IPS-15b (cell line): ENCODE results near the gene RAPGEF1.
"Not testable (repeated sequence)": the region's sequence is repeated elsewhere in the genome, so short reads cannot be mapped to it uniquely, and the experiment has no call there.

Experiments
- H3K27me3 ChIP-seq: one replicate; pipeline ENCODE4 v1.6.1; 2013; ENCODE audit warnings: low read length; ENCODE audit not compliant: control insufficient read depth, insufficient read depth
- H3K36me3 ChIP-seq: one replicate; pipeline ENCODE4 v1.6.1; 2013; ENCODE audit warnings: low read length; ENCODE audit not compliant: control insufficient read depth, insufficient read depth
- H3K4me1 ChIP-seq: one replicate; pipeline ENCODE4 v1.6.1; 2013; ENCODE audit warnings: mild to moderate bottlenecking, low read length; ENCODE audit not compliant: control insufficient read depth, insufficient read depth
- H3K4me3 ChIP-seq: one replicate; pipeline ENCODE4 v1.5.1; 2013; ENCODE audit warnings: low read depth, low read length
- H3K9ac ChIP-seq: one replicate; pipeline ENCODE4 v1.6.1; 2013; ENCODE audit warnings: low read depth, mild to moderate bottlenecking, low read length
- H3K9me3 ChIP-seq: one replicate; pipeline ENCODE4 v1.6.1; 2013; ENCODE audit warnings: mild to moderate bottlenecking, low read length; ENCODE audit not compliant: control insufficient read depth, insufficient read depth

Gene RAPGEF1

DNA sequence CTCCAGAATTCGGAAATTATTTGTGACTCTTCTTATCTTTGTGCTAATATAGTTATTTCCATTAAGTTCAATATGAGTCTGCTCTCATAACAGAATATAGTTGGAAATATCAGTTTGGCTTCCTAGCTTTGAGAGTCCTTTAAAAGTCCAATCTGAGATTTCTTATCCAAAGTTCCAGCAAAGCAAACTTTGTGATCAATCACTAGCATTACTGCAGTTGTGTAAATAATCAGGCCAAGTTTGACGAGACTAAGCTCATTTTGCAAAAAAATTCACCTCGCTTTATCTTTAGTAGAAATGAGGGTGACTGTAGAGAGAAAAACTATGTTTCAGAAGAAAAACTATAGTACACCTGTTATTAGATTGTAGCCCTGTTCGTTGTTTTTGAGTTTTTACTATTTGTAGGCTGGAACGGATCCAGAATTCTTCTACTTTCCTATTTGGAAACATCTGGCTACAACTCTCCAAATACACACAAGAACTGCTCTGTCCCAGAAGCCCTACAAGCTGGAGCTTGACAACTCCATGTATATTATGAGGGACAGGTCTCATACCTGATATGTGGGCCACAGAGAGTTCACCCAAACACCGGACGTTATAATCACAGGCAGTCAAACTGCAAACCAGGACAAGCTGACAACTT lies 47.8 kb downstream of the RAPGEF1 start:
- Histone ChIP-seq H3K9me3 (no peaks in the 10 kb centered on the region), H3K27me3 (no peaks in the 10 kb centered on the region), H3K4me3 (no peak overlapping the region), H3K4me1 (peaks cover 21% of the 10 kb centered on the region), H3K9ac (no peak overlapping the region), H3K36me3 (no peaks in the 10 kb centered on the region)

DNA sequence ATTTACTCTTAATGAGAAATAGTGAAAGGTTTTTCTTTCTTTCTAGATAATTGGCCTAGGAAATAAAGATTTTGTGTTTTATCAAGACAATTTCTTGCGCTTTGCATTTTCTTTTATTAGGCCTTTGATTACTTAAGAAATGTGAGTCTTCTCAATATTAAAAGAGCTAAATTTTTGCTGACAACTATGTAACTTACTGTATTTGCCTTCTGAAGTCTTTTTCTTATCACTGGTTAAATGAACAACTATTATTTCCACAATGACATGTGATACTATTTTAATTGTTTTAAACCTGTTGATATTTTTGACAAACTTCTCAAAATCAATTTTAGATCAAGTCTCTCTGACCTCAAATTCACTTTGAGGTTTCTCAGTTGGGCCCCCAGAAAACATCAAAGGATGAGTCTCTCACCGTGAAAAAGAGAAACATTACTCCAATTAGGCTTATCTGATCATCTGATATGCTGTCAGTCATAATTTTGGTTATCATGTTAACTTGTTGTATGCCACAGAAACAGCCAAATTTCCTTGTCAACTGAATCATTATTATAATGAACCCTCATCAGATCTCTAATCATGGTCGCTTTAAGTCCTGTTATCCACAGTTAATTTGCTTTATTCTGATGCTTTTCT lies 48.8 kb downstream of the RAPGEF1 start:
- Histone ChIP-seq H3K4me1 (peaks cover 16% of the 10 kb centered on the region), H3K36me3 (no peaks in the 10 kb centered on the region), H3K9me3 (no peaks in the 10 kb centered on the region), H3K4me3 (no peak overlapping the region), H3K27me3 (no peaks in the 10 kb centered on the region), H3K9ac (no peak overlapping the region)

DNA sequence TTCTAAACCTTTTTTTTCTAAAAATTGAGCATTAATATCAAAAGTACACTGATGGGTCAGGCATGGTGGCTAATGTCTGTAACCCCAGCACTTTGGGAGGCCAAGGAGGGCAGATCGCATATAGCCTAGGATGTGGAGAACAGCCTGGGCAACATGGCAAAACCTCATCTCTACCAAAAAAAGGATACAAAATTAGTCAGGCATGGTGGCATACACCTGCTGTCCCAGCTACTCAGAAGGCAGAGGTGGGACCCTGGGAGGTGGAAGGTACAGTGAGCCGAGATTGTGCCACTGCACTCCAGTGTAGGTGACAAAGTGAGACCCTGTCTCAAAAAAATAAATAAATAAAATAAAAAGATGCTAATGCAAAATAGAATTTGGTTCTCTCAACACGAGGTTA lies 49.4 kb downstream of the RAPGEF1 start:
- H3K4me3 ChIP-seq, result no peak overlapping the region
- peaks cover 2% of the 10 kb centered on the region for H3K9me3 ChIP-seq
- no peaks in the 10 kb centered on the region for H3K27me3 ChIP-seq
- peaks cover 11% of the 10 kb centered on the region for H3K4me1 ChIP-seq
- no peak overlapping the region for H3K9ac ChIP-seq
- no peaks in the 10 kb centered on the region for H3K36me3 ChIP-seq

DNA sequence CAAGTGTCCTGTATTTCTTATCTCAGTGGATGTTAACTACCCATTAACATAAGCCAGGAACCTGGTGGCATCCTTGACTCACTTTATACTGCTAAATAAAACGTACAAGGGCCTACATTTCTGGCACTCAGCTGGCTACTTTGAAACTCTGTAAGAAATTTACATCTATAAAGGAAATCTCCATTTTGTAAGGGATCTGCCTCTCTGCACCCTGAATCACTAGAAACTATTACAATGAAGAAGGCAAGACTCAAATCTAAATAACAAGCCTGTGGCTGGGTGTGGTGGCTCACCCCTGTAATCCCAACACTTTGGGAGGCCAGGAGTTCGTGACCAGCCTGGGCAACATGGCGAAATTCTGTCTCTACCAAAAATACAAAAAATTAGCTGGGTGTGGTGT lies 51.5 kb downstream of the RAPGEF1 start:
- Histone ChIP-seq H3K27me3 (no peaks in the 10 kb centered on the region), H3K9me3 (peaks cover 2% of the 10 kb centered on the region), H3K4me3 (no peak overlapping the region), H3K9ac (no peak overlapping the region), H3K4me1 (peaks cover 6% of the 10 kb centered on the region), H3K36me3 (no peaks in the 10 kb centered on the region)

DNA sequence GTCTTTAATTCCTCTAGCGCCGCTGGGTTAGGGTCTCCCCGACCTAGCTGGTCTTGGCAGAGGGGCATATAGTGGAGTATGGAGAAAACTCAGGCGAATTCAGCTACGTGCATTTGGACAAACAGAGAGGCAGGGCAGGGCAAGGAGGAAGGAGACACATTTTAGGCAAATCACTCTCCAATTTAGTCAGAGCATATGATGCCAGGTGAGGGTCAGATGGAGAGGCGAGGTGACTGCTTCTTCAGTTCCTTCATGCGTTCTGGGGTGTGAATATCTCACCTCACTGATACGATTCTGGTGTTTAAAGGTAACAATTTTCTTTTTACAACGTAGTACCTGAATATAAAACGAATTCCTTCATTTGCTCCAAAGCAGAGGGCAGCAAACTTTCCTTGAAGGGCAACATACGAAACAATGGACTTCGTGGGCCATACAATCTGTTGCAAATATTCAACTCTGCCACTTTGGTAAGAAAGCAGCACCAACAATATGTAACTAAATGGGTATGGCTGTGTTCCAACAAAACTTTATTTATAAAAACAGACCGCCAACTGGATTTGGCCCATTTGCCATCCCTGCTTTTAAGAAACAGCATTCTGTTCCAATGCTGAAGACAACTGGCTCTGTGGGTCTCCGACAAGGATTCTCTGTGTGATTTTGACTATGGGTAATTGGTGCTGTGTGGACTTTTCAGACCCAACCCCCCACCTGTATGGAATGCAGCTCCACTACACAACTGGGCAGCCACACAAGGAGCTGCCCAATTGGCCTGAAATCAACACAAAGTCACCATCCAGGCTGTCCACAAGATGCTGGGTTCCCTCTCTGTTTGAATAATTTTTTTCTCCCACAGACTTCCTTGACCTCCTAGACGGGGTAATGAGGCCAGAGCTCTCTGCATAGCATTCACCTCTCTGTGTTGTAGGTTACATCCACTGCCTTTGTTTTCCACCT lies 53.8 kb downstream of the RAPGEF1 start:
- peaks cover 2% of the 10 kb centered on the region for H3K9me3 ChIP-seq
- H3K9ac ChIP-seq, result no peak overlapping the region
- H3K4me1 ChIP-seq, result peaks cover 16% of the 10 kb centered on the region
- H3K36me3 ChIP-seq, result no peaks in the 10 kb centered on the region
- no peak overlapping the region for H3K4me3 ChIP-seq
- no peaks in the 10 kb centered on the region for H3K27me3 ChIP-seq

DNA sequence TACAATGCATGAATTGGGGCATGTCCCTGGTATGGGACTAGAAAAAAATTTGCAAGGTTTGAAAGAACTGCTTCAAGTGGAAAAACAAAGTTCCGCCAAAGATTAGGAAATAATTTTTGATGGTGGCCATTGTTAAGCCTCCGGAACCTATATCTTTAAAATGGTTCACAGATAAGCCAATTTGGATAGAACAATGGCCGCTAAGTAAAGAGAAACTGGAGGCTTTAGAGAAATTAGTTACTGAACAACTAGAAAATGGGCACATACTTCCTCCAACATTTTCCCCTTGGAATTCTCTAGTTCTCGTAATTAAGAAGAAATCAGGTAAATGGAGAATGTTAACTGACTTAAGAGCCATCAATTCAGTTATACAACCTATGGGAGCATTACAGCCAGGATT lies 56.8 kb downstream of the RAPGEF1 start:
- H3K4me1 ChIP-seq, result peaks cover 29% of the 10 kb centered on the region
- H3K4me3 ChIP-seq, result not testable (repeated sequence)

DNA sequence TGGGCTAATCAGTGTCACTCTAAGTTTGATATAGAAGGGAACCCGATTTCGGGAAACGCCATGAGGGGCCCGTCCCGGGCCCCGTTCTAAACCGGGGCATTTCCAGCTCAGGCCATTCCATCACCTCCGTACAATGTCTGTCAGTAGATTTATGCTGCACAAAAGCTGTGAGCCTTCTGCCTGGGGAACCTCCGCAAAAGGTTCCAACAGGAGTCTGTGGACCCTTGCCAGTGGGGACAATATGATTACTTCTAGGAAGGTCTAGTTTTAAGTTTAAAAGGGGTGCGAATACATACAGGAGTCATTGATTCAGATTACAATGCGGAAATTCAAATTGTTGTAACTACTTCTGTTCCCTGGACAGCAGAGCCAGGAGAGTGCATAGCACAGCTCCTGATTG lies 57.6 kb downstream of the RAPGEF1 start:
- no peak overlapping the region for H3K9ac ChIP-seq
- H3K4me1 ChIP-seq, result peaks cover 37% of the 10 kb centered on the region
- no peaks in the 10 kb centered on the region for H3K27me3 ChIP-seq
- H3K9me3 ChIP-seq, result peaks cover 2% of the 10 kb centered on the region
- no peak overlapping the region for H3K4me3 ChIP-seq
- H3K36me3 ChIP-seq, result no peaks in the 10 kb centered on the region

More for the DNA sequence above, 56.8 kb downstream of the RAPGEF1 start:
- not testable (repeated sequence) for H3K9me3 ChIP-seq, H3K9ac ChIP-seq, H3K27me3 ChIP-seq, H3K36me3 ChIP-seq

DNA sequence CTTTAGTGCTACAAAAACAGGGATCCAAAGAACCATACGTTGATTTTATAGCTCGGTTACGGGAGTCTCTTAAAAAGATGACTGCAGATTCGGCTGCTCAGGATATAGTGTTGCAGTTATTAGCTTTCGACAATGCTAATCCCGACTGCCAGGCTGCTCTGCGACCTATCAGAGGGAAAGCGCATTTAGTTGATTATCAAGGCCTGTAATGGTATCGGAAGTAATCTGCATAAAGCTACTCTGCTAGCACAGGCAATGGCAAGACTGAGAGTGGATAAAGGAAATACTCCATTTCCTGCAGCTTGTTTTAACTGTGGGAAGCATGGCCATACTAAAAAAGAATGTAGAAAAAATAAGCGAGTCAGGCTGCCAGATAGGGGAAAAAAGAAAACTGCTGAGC lies 58.0 kb downstream of the RAPGEF1 start:
- H3K27me3 ChIP-seq, H3K9me3 ChIP-seq, H3K9ac ChIP-seq, H3K4me3 ChIP-seq, H3K36me3 ChIP-seq: not testable (repeated sequence)
- peaks cover 41% of the 10 kb centered on the region for H3K4me1 ChIP-seq

DNA sequence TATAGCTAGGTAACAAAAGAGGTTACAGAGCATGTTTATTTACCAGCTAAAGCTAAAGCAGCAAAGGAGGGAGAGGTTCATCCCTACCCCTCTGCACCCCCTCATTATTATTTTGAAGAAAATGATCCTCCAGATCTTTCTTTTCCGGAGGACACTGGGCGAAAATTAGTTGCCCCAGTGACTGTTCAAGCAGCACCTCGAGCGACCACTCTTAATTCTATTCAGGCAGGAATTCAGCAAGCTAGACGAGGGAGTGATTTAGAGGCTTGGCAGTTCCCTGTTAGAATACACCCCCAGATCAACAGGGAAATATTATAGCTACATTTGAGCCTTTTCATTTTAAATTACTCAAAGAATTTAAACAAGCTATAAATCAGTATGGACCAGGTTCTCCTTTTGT lies 58.8 kb downstream of the RAPGEF1 start:
- not testable (repeated sequence) for H3K27me3 ChIP-seq, H3K36me3 ChIP-seq, H3K9me3 ChIP-seq, H3K9ac ChIP-seq, H3K4me3 ChIP-seq
- peaks cover 44% of the 10 kb centered on the region for H3K4me1 ChIP-seq

DNA sequence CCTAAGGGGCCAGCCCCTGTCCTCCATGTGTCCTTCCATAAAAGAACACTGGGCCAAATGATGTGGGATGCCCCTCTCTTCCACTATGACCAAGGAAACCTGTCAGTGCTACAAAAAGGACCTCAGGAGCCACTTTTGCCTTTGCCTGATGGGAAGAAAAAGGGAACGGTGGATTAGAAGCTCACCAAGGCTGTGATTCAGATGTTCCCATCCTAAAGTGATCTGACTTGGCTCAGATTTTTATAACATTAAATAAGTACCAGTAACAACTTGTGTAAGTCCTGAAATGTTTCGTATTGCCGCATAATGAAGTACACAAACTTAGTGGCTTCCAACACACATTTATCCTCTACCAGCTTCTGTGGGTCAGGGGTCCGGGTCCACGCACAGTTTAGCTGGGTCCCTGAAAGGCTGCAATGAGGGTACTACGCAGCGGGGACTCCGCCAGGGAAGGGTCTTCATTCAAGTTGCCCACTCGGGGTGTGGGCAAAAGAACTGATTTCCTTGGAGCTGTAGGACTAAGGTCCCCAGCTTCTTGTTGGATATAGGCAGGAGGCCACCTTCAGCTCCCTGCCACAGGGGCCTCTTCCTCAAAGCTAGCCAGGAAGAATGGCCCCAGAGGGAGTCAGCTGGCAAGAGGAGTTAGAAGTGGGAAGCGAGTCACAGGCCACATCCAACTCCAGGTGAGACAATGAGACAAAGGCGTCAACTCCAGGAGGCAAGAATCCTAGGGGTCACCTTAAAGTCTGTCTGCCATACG lies 60.4 kb downstream of the RAPGEF1 start:
- H3K36me3 ChIP-seq, result no peaks in the 10 kb centered on the region
- peak overlapping the region; percentile 24 for H3K4me3 ChIP-seq
- no peaks in the 10 kb centered on the region for H3K27me3 ChIP-seq
- H3K9ac ChIP-seq, result no peak overlapping the region
- H3K4me1 ChIP-seq, result peaks cover 56% of the 10 kb centered on the region
- no peaks in the 10 kb centered on the region for H3K9me3 ChIP-seq

DNA sequence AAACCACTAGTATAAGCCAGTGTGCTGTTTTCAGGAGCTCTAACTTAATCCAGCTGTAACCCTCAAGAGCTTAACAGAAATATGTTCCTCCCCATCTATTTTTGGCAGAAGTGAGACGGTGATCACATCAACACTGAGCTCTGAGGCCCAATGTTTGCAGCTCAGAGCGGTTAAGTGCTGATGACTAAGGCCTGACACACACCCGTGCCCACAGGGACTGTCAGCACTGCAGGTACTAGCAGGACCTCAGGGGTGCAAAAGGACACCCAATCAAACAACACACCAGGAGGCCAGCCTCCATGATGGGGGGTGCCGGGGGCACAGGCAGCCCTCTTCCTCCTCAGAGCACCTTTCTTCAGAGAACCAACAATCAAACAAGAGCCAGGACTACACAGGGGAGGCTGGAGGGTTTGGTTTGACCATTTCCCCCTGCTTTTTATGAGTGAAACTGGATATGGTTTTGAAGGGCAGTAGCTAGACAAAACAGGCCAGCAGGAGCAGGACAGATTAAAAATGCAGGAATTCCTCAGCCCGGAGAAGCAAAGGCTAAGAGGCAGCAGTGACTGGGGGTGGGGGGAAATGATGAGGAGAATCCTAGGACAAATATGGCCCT lies 61.3 kb downstream of the RAPGEF1 start:
- Histone ChIP-seq H3K9me3 (no peaks in the 10 kb centered on the region), H3K4me1 (peaks cover 57% of the 10 kb centered on the region), H3K36me3 (no peaks in the 10 kb centered on the region), H3K27me3 (no peaks in the 10 kb centered on the region), H3K4me3 (peak overlapping the region; percentile 24), H3K9ac (no peak overlapping the region)
